Measurements from ENCODE around the gene GJB2.

The GJB2 gene

GRCh38 chr13:20221772-20222171, 29.0 kb upstream of the GJB2 start:
- Histone ChIP-seq H2AFZ (ENCODE audit: low read length) (no peak overlapping the region), H3K4me2 (ENCODE audit: low read depth, low read length, poor library complexity, severe bottlenecking) (no peak overlapping the region), H3K27me3 (ENCODE audit: insufficient read depth, low read length, poor library complexity, severe bottlenecking) (no peaks in the 10 kb centered on the region), H3K79me2 (ENCODE audit: insufficient read depth, low read length) (no peaks in the 10 kb centered on the region), H3K36me3 (ENCODE audit: insufficient read depth, low read length) (no peaks in the 10 kb centered on the region), H4K20me1 (ENCODE audit: insufficient read depth, low read length, poor library complexity, severe bottlenecking) (no peaks in the 10 kb centered on the region), H3K9ac (ENCODE audit: low read depth, low read length, poor library complexity, severe bottlenecking) (no peak overlapping the region), H3K9me2 (replicated peaks; ENCODE audit: low read depth, low read length) (no peaks in the 10 kb centered on the region), H3K4me1 (ENCODE audit: insufficient read depth, low read length, poor library complexity, severe bottlenecking) (no peaks in the 10 kb centered on the region), H3F3A (ENCODE audit: low read depth) (no peaks in the 10 kb centered on the region), H3K9me3 (ENCODE audit: insufficient read depth, low read depth, low read length) (no peaks in the 10 kb centered on the region), H3K4me3 (ENCODE audit: low read length, poor library complexity, severe bottlenecking) (no peak overlapping the region)
- TF ChIP-seq EZH2phosphoT487 (IDR thresholded peaks at IDR 0.05; ENCODE audit: borderline replicate concordance) (no peak), CTCF (conservative IDR thresholded peaks at IDR 0.05; ENCODE audit: low read length) (no peak)

GRCh38 chr13:20219577-20219976, 26.8 kb upstream of the GJB2 start:
- no peaks in the 10 kb centered on the region for H3F3A ChIP-seq (ENCODE audit: low read depth)
- H2AFZ ChIP-seq (ENCODE audit: low read length): 0 out of 2 replicates have a peak overlapping the region, but pooled peaks have one; percentile 2
- H3K4me2 ChIP-seq (ENCODE audit: low read depth, low read length, poor library complexity, severe bottlenecking): no peak overlapping the region
- H3K27me3 ChIP-seq (ENCODE audit: insufficient read depth, low read length, poor library complexity, severe bottlenecking): no peaks in the 10 kb centered on the region
- no peaks in the 10 kb centered on the region for H3K9me2 ChIP-seq (replicated peaks; ENCODE audit: low read depth, low read length)
- H3K36me3 ChIP-seq (ENCODE audit: insufficient read depth, low read length): no peaks in the 10 kb centered on the region
- H3K4me1 ChIP-seq (ENCODE audit: insufficient read depth, low read length, poor library complexity, severe bottlenecking): no peaks in the 10 kb centered on the region
- no peak overlapping the region for H3K9ac ChIP-seq (ENCODE audit: low read depth, low read length, poor library complexity, severe bottlenecking)
- TF ChIP-seq CTCF (conservative IDR thresholded peaks at IDR 0.05; ENCODE audit: low read length): no peak
- no peak for TF ChIP-seq EZH2phosphoT487 (IDR thresholded peaks at IDR 0.05; ENCODE audit: borderline replicate concordance)
- H3K9me3 ChIP-seq (ENCODE audit: insufficient read depth, low read depth, low read length): no peaks in the 10 kb centered on the region
- no peak overlapping the region for H3K4me3 ChIP-seq (ENCODE audit: low read length, poor library complexity, severe bottlenecking)
- H3K79me2 ChIP-seq (ENCODE audit: insufficient read depth, low read length): no peaks in the 10 kb centered on the region
- no peaks in the 10 kb centered on the region for H4K20me1 ChIP-seq (ENCODE audit: insufficient read depth, low read length, poor library complexity, severe bottlenecking)

GRCh38 chr13:20217168-20217567, 24.4 kb upstream of the GJB2 start:
- no peak overlapping the region for H3K4me2 ChIP-seq (ENCODE audit: low read depth, low read length, poor library complexity, severe bottlenecking)
- no peak for TF ChIP-seq CTCF (conservative IDR thresholded peaks at IDR 0.05; ENCODE audit: low read length)
- no peak for TF ChIP-seq EZH2phosphoT487 (IDR thresholded peaks at IDR 0.05; ENCODE audit: borderline replicate concordance)
- H3F3A ChIP-seq (ENCODE audit: low read depth): no peaks in the 10 kb centered on the region
- no peaks in the 10 kb centered on the region for H3K9me2 ChIP-seq (replicated peaks; ENCODE audit: low read depth, low read length)
- H3K9ac ChIP-seq (ENCODE audit: low read depth, low read length, poor library complexity, severe bottlenecking): no peak overlapping the region
- H3K4me3 ChIP-seq (ENCODE audit: low read length, poor library complexity, severe bottlenecking): no peak overlapping the region
- H3K27me3 ChIP-seq (ENCODE audit: insufficient read depth, low read length, poor library complexity, severe bottlenecking): no peaks in the 10 kb centered on the region
- no peaks in the 10 kb centered on the region for H3K36me3 ChIP-seq (ENCODE audit: insufficient read depth, low read length)
- H4K20me1 ChIP-seq (ENCODE audit: insufficient read depth, low read length, poor library complexity, severe bottlenecking): no peaks in the 10 kb centered on the region
- H3K4me1 ChIP-seq (ENCODE audit: insufficient read depth, low read length, poor library complexity, severe bottlenecking): no peaks in the 10 kb centered on the region
- no peaks in the 10 kb centered on the region for H3K9me3 ChIP-seq (ENCODE audit: insufficient read depth, low read depth, low read length)
- no peaks in the 10 kb centered on the region for H3K79me2 ChIP-seq (ENCODE audit: insufficient read depth, low read length)
- H2AFZ ChIP-seq (ENCODE audit: low read length): no peak overlapping the region

All from Loucy (cell line).